HepG2 (cell line): ENCODE results near the gene PIK3C3.

Experiments used
- DNMT3B ChIP-seq: conservative IDR thresholded peaks from 2 replicates; pipeline ENCODE4 v1.6.1; 2016; ENCODE audit warnings: missing biosample characterization, control low read depth
- MXI1 ChIP-seq: IDR thresholded peaks from 3 replicates; pipeline ENCODE4 v1.6.1; 2012; ENCODE audit warnings: low read depth, low read length, inconsistent platforms, borderline replicate concordance
- PHF21A ChIP-seq: sonication (generic); formaldehyde crosslinking; IDR thresholded peaks from 2 replicates; pipeline ENCODE4 v1.5.0; 2020; ENCODE audit warnings: mild to moderate bottlenecking, missing genetic modification reagents
- ZBTB38 ChIP-seq: sonication (generic); formaldehyde crosslinking; IDR thresholded peaks from 2 replicates; pipeline ENCODE4 v1.5.1; 2020; ENCODE audit warnings: mild to moderate bottlenecking, missing genetic modification reagents
- ZNF142 ChIP-seq: sonication (generic); formaldehyde crosslinking; IDR thresholded peaks from 2 replicates; pipeline ENCODE4 v1.4.0; 2020; ENCODE audit warnings: missing genetic modification reagents

GRCh38 chr18:41966943-41967342 is 11.9 kb downstream of the PIK3C3 start:
- TF ChIP-seq ZNF142: no peak
- TF ChIP-seq PHF21A (CRISPR knock-in tag): no peak
- no peak for TF ChIP-seq MXI1
- no peak for TF ChIP-seq DNMT3B
- no peak for TF ChIP-seq ZBTB38
